Endothelial cell of umbilical vein (primary cell): ENCODE data around the gene WDFY3. TPM values are rescaled to one million over a fixed set of nuclear protein-coding genes. Genes with fewer than 3 reads are reported as not detected.
A peak's percentile ranks its signal among the peaks of the same experiment; 100 is the strongest.

Source experiments
- BruUV-seq: library from RNA; stranded (reverse); fragments of 400-500 nt; replicated peaks from 2 replicates; lab custom pipeline; 2021; lab: Mats Ljungman, UMichigan
- CTCF ChIA-PET: fragments of 300-600, 350-600 bp; sonication (Branson Sonifier 250); formaldehyde crosslinking; loops from one replicate; lab custom pipeline; 2021; ENCODE audit warnings: antibody characterized with exemption, inconsistent platforms; lab: Charles Lee
- POLR2A ChIA-PET: fragments of 300-600, 350-600 bp; sonication (Branson Sonifier 250); formaldehyde crosslinking; loops from one replicate; lab custom pipeline; 2021; ENCODE audit warnings: antibody characterized with exemption, inconsistent platforms; lab: Charles Lee
- DNase-seq: peaks from one replicate; pipeline ENCODE4 v3.0.0-alpha.2; 2011; ENCODE audit warnings: low read depth, low spot score
- FAIRE-seq: peaks from 2 replicates; lab custom pipeline; 2011; peaks lifted over from hg19 to GRCh38; lab: Jason Lieb, UNC
- H2AFZ ChIP-seq: 2 replicates; pipeline ENCODE4 v1.6.0; 2012; ENCODE audit warnings: low read depth, low read length, control low read depth, inconsistent platforms
- H3K27ac ChIP-seq: 2 replicates; pipeline ENCODE4 v1.5.1; 2011; ENCODE audit warnings: low read depth, mild to moderate bottlenecking, control low read depth, low read length, moderate library complexity; ENCODE audit not compliant: insufficient read depth
- H3K27me3 ChIP-seq, 2 experiments: 2 replicates each; pipeline versions ENCODE4 v1.6.0 to v1.6.1; 2011; ENCODE audit warnings: low read length in 2 of 2, mixed read lengths in 1 of 2; ENCODE audit not compliant: control insufficient read depth in 2 of 2, insufficient read depth in 2 of 2
- H3K36me3 ChIP-seq, 2 experiments: 2 replicates in 1 of 2; 3 replicates in 1 of 2; pipeline ENCODE4 v1.5.1; 2011; ENCODE audit warnings: low read length in 2 of 2, mild to moderate bottlenecking in 1 of 2, moderate library complexity in 1 of 2; ENCODE audit not compliant: control insufficient read depth in 2 of 2, insufficient read depth in 2 of 2; ENCODE audit errors: extremely low read depth in 1 of 2
- H3K4me1 ChIP-seq: 3 replicates; pipeline ENCODE4 v1.5.1; 2011; ENCODE audit warnings: mild to moderate bottlenecking, low read length; ENCODE audit not compliant: control insufficient read depth, insufficient read depth; ENCODE audit errors: extremely low read depth
- H3K4me2 ChIP-seq: 2 replicates; pipeline ENCODE4 v1.6.1; 2011; ENCODE audit warnings: low read length, control low read depth, mixed read lengths; ENCODE audit not compliant: insufficient read depth
- H3K4me3 ChIP-seq, 3 experiments: fragments of 200-600 bp in 1 of 3; sonication (generic), shearing (Covaris generic) in 1 of 3; replicated peaks in 1 of 3; 2 replicates each; pipeline ENCODE4 v1.5.1; 2011 to 2016; ENCODE audit warnings: control low read depth in 3 of 3, low read length in 3 of 3, mild to moderate bottlenecking in 2 of 3, inconsistent platforms in 1 of 3, low read depth in 1 of 3, moderate library complexity in 1 of 3; ENCODE audit not compliant: insufficient read depth in 1 of 3
- H3K79me2 ChIP-seq: 2 replicates; pipeline ENCODE4 v1.6.0; 2012; ENCODE audit warnings: low read length, inconsistent platforms; ENCODE audit not compliant: control insufficient read depth, insufficient read depth
- H3K9ac ChIP-seq: replicated peaks from 2 replicates; pipeline ENCODE3; 2011; ENCODE audit warnings: low read length, control low read depth; ENCODE audit not compliant: insufficient read depth; ENCODE audit errors: extremely low read depth
- H3K9me1 ChIP-seq: replicated peaks from 3 replicates; pipeline ENCODE4 v1.6.0; 2011; ENCODE audit warnings: mild to moderate bottlenecking, low read length; ENCODE audit not compliant: control insufficient read depth, insufficient read depth; ENCODE audit errors: extremely low read depth
- H3K9me3 ChIP-seq: replicated peaks from 2 replicates; pipeline ENCODE4 v1.5.1; 2012; ENCODE audit warnings: low read length, inconsistent platforms; ENCODE audit not compliant: control insufficient read depth, insufficient read depth
- H4K20me1 ChIP-seq: replicated peaks from 2 replicates; pipeline ENCODE3; 2011; ENCODE audit warnings: mild to moderate bottlenecking, low read length; ENCODE audit not compliant: control insufficient read depth, insufficient read depth; ENCODE audit errors: extremely low read depth
- EZH2 ChIP-seq: IDR thresholded peaks from 2 replicates; pipeline ENCODE4 v1.6.1; 2012; ENCODE audit warnings: borderline replicate concordance, low read depth, mild to moderate bottlenecking, moderate library complexity, low read length, inconsistent platforms; ENCODE audit not compliant: severe bottlenecking
- FOS ChIP-seq: IDR thresholded peaks from 2 replicates; pipeline ENCODE4 v1.6.1; 2011; ENCODE audit warnings: mild to moderate bottlenecking, low read length, moderate library complexity, borderline replicate concordance; ENCODE audit not compliant: insufficient read depth
- GATA2 ChIP-seq: IDR thresholded peaks from 2 replicates; pipeline ENCODE4 v1.7.0; 2011; ENCODE audit warnings: low read depth, mild to moderate bottlenecking, moderate library complexity, mixed read lengths, low read length; ENCODE audit not compliant: insufficient read length, insufficient read depth
- JUN ChIP-seq: IDR thresholded peaks from 2 replicates; pipeline ENCODE4 v1.6.1; 2011; ENCODE audit warnings: borderline replicate concordance, low read depth; ENCODE audit not compliant: insufficient read length, insufficient read depth
- MAX ChIP-seq: IDR thresholded peaks from 2 replicates; pipeline ENCODE4 v1.6.1; 2011; ENCODE audit not compliant: insufficient read depth, insufficient read length
- MYC ChIP-seq: IDR thresholded peaks from one replicate; pipeline ENCODE4 v1.6.1; 2011; ENCODE audit warnings: mild to moderate bottlenecking, low read depth, low read length
- POLR2A ChIP-seq: IDR thresholded peaks from 2 replicates; pipeline ENCODE4 v1.6.1; 2012; ENCODE audit warnings: low read depth, mild to moderate bottlenecking, control low read depth, low read length
- POLR2AphosphoS5 ChIP-seq: IDR thresholded peaks from 2 replicates; pipeline ENCODE4 v1.6.1; 2012; ENCODE audit warnings: low read depth, mild to moderate bottlenecking, control low read depth, low read length, moderate library complexity; ENCODE audit not compliant: insufficient read depth
- dilution Hi-C: fragments of 300-500 bp; cut with MboI; formaldehyde crosslinking; loops from one replicate; pipeline ENCODE4 v1.15.0; 2019; ENCODE audit warnings: low sequenced_read_pairs; ENCODE audit not compliant: extremely low pct_ligation_motif_present
- intact Hi-C: fragments of 100-400 bp; cut with micrococcal nuclease; formaldehyde crosslinking; loops from one replicate; pipeline ENCODE4 v1.10.0; 2022
- polyA plus RNA-seq, 4 experiments: library from polyadenylated mRNA; depleted of rRNA in 3 of 4; stranded (reverse) in 3 of 4; unstranded in 1 of 4; fragments of >200 nt; gene quantifications; 2 replicates each; pipeline versions ENCODE4 v1.2.1 to v1.2.3, GENCODE V29; 2011 to 2012; ENCODE audit warnings: missing spikeins in 1 of 4
- total RNA-seq: library from RNA; stranded (reverse); gene quantifications from 2 replicates; pipeline ENCODE4 v1.2.3, GENCODE V29; 2021
- TF ChIP-seq, protein P1 (sequence below), 2 donors: IDR thresholded peaks; 1 replicate in 1 of 2; 2 replicates in 1 of 2; pipeline ENCODE4 v1.5.1; 2011; ENCODE audit warnings: low read length in 2 of 2, mild to moderate bottlenecking in 2 of 2, moderate library complexity in 2 of 2, control low read depth in 1 of 2, inconsistent platforms in 1 of 2, low read depth in 1 of 2; ENCODE audit not compliant: insufficient read depth in 1 of 2; ENCODE audit errors: extremely low read depth in 1 of 2

The WDFY3 gene
- total and polyA plus RNA-seq, 2 donors (not counting 3 experiments of a cell fraction or from before 2014, with no cell fraction given), result 37.0 to 113 TPM

DNA sequence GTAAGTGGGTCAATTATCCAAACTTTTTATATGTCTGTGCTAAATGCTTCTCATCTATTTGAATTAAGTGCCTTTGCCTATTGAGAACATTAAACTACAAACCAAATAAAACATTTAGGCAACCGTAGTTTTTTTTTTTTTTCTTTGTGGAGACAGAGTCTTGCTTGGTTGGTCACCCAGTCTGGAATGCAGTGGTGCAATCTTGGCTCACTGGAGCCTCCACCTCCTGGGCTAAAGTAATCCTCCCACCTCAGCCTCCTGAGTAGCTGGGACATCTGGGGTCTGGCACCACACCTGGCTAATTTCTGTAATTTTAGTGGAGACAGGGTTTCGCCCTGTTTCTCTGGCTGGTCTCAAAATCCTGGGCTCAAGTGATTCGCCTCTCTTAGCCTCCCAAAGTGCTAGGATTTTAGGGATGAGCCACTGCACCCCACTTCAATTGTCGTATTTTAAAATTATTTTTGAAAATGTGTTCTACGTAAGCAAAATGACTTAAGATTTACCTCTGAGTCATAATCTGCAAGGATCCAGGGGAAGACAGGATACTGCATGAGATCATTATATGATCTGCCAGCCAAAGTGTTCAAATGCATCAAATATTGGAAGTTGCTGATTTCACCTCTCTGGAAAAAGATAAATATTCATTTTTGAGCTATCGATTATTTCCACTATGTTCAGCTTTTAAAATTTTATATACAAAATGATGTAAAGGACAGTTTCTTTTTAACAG, 257.9 kb downstream of the WDFY3 start:
- H3K9ac ChIP-seq, result no peak overlapping the region
- H3K36me3 ChIP-seq, result peaks cover 18 to 30% of the 10 kb centered on the region in 2 experiments
- peak; percentile 59 for FAIRE-seq
- dilution Hi-C loops, result no loop called here
- H3K27me3 ChIP-seq, result no peaks in the 10 kb centered on the region
- peaks cover 5% of the 10 kb centered on the region for H4K20me1 ChIP-seq
- ChIA-PET POLR2A (no interaction called here), CTCF (no interaction called here)
- TF ChIP-seq POLR2AphosphoS5, result no peak
- TF ChIP-seq GATA2, result no peak
- TF ChIP-seq, protein P1, sequence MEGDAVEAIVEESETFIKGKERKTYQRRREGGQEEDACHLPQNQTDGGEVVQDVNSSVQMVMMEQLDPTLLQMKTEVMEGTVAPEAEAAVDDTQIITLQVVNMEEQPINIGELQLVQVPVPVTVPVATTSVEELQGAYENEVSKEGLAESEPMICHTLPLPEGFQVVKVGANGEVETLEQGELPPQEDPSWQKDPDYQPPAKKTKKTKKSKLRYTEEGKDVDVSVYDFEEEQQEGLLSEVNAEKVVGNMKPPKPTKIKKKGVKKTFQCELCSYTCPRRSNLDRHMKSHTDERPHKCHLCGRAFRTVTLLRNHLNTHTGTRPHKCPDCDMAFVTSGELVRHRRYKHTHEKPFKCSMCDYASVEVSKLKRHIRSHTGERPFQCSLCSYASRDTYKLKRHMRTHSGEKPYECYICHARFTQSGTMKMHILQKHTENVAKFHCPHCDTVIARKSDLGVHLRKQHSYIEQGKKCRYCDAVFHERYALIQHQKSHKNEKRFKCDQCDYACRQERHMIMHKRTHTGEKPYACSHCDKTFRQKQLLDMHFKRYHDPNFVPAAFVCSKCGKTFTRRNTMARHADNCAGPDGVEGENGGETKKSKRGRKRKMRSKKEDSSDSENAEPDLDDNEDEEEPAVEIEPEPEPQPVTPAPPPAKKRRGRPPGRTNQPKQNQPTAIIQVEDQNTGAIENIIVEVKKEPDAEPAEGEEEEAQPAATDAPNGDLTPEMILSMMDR (IDR thresholded peaks at IDR 0.05; ENCODE audit: extremely low read depth in 1 of 2, insufficient read depth in 1 of 2, low read depth in 1 of 2, low read length in 2 of 2), result no peak
- TF ChIP-seq EZH2, result no peak
- no peak for TF ChIP-seq JUN
- TF ChIP-seq POLR2A, result no peak
- no peak for TF ChIP-seq FOS
- TF ChIP-seq MYC, result no peak
- TF ChIP-seq MAX, result no peak
- DNase-seq, result no peak
- H3K4me1 ChIP-seq, result peaks cover 6% of the 10 kb centered on the region
- H3K9me1 ChIP-seq, result no peaks in the 10 kb centered on the region
- no peak overlapping the region for H2AFZ ChIP-seq
- H3K4me3 ChIP-seq, result no peak overlapping the region
- H3K9me3 ChIP-seq, result no peaks in the 10 kb centered on the region
- intact Hi-C loops, result no loop called here
- BruUV-seq, result no TSS peak
- no peaks in the 10 kb centered on the region for H3K79me2 ChIP-seq
- H3K4me2 ChIP-seq, result no peak overlapping the region
- no peak overlapping the region for H3K27ac ChIP-seq
